Stimulated activated CD8-positive, alpha-beta memory T cell treated with anti-CD3 and anti-CD28 coated beads, Interleukin-4, amount 100 ng/mL, for 1 hour (primary cell): ENCODE data around the gene AGMAT.

Experiments
- DNase-seq, 2 donors: peaks; one replicate each; pipeline ENCODE4 v3.0.0-alpha.2; 2020; ENCODE audit warnings: low read depth in 2 of 2, low spot score in 1 of 2

AGMAT gene

GRCh38 chr1:15524283-15525049 is 60.4 kb downstream of the AGMAT start:
- DNase-seq: peak; percentile 99 to 100

GRCh38 chr1:15524021-15524282 is 60.9 kb downstream of the AGMAT start, which contains the start of gene CASP9:
CASP9 (minus strand) TSS chr1:15524215; CDS start chr1:15524200, 15 bp downstream.
- DNase-seq: no peak

- DNase-seq: no peak
Observed at GRCh38 chr1:15523104-15524020, 61.5 kb downstream of the AGMAT start.

- no peak for DNase-seq
Observed at GRCh38 chr1:15522551-15522950, 62.3 kb downstream of the AGMAT start.
